ENCODE data around the gene RAB14.

Gene RAB14

GRCh38 chr9:121221664-121222055, 20.0 kb upstream of the RAB14 start:
- no peak overlapping the region for H3K4me3 ChIP-seq
- H3K27ac ChIP-seq, result peak overlapping the region in 8 of 21 experiments; percentile 9 to 67 (median 35)

- H3K4me3 ChIP-seq, result no peak overlapping the region
- H3K27ac ChIP-seq, result peak overlapping the region in 9 of 21 experiments; percentile 9 to 67 (median 33)
These were observed 19.5 kb upstream of the RAB14 start for GRCh38 chr9:121220996-121221663.

- H3K4me3 ChIP-seq, result no peak overlapping the region
- H3K27ac ChIP-seq, result peak overlapping the region in 1 of 21 experiments; percentile 67
These were observed 17.9 kb upstream of the RAB14 start for GRCh38 chr9:121219530-121219929.

DNA sequence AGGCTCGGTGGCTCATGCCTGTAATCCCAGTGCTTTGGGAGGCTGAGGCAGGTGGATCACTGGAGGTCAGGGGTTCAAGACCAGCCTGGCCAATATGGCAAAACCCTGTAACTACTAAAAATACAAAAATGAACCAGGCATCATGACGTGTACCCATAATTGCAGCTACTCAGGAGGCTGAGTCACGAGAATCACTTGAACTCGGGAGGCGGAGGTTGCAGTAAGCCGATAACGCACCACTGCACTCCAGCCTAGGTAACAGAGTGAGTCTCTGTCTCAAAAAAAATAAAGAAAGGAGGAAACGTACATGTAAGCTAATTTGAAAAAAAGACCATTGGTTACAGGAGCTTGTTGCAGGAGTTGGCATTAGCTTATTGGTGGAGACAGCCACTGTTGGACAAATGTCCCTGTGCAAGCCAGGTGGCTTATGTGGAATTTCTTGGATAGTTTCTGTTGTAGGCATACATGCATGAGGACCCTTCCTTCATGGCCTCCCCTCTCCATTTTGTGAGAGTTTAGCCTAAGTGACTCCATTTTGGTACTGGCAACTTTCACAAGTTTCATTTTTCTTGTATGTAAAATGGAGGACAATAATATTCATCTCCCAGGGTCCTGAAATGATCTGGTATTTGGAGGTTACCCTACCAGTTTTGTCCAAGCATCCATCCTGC, 16.8 kb upstream of the RAB14 start:
- Histone ChIP-seq H3K4me3 (no peak overlapping the region), H3K27ac (no peak overlapping the region)

- no peak overlapping the region for H3K4me3 ChIP-seq
These were observed 16.1 kb upstream of the RAB14 start for GRCh38 chr9:121217609-121218292.

DNA sequence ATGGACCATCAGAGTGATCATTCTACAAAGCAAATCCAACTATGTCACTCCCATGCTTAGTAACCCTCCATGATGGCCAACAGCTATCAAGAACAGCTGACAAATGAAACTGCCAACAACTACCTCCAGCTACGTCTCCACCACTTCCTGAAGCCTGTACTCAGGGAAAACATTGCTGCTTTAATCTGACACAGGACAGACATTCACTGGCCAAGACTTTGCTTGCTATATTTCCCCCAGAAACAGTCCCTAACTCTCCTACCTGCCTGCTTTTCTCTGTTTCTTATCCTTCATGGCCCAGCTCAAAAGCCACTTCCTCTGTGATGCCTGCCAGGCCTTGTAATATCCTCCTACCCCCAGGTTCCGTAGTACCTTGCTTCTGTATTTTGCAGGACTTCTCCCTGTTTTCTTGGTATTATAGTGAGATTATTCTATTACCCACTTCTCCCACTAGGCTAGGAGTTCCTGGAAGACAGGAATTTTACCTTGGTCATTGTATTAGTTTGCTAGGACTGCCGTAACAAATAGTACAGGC, 14.7 kb upstream of the RAB14 start:
- Histone ChIP-seq H3K4me3 (no peak overlapping the region), H3K27ac (peak overlapping the region in 1 of 21 experiments; percentile 21)

More at GRCh38 chr9:121217609-121218292, 16.1 kb upstream of the RAB14 start:
- H3K27ac ChIP-seq, result no peak overlapping the region

DNA sequence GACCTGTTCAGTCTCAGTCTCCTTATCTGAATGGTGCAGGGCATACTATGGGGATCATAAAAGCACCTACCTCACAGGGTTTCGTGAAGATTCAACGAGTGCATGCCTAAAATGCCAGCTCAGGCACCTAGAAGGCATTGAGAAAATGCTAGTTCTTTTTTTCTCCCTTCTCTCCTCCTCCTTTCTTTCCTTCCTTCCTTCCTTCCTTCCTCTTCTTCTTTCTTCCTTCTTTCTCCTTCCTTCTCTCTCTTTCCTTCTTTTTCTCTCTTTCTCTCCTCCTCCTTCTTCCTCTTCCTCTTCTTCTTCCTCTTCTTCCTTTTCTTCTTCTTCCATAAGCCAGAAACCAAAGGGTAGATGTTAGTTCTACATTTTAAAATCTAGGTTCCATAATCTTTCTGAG, 12.3 kb upstream of the RAB14 start:
- H3K27ac ChIP-seq, result no peak overlapping the region
- no peak overlapping the region for H3K4me3 ChIP-seq

- Histone ChIP-seq H3K4me3 (no peak overlapping the region), H3K27ac (peak overlapping the region in 14 of 21 experiments; percentile 22 to 69 (median 46))
These were observed 11.6 kb upstream of the RAB14 start for GRCh38 chr9:121213136-121213806.

DNA sequence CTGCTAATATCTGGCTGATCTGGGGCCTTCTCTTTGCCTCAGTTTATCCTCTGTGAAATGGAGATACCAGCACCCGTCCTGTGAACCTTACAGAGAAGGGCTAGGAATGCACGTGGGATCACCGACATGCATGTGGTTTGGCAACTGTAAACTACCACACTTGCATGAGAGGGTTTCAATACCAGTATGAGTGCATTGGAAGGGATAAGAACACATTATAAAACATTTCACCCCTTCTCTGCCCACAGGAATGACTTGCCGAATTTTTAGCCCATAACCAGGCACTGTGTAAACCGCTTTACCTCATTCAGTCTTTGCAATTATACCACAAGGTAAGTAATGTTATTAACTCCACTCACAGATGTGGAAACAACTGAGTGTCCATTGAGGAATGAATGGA, 8.9 kb upstream of the RAB14 start:
- no peak overlapping the region for H3K27ac ChIP-seq
- H3K4me3 ChIP-seq, result no peak overlapping the region

- Histone ChIP-seq H3K27ac (no peak overlapping the region), H3K4me3 (no peak overlapping the region)
These were observed 5.8 kb upstream of the RAB14 start for GRCh38 chr9:121207371-121207940.

- no peak overlapping the region for H3K4me3 ChIP-seq
- no peak overlapping the region for H3K27ac ChIP-seq
These were observed 5.1 kb upstream of the RAB14 start for GRCh38 chr9:121206516-121207370.

DNA sequence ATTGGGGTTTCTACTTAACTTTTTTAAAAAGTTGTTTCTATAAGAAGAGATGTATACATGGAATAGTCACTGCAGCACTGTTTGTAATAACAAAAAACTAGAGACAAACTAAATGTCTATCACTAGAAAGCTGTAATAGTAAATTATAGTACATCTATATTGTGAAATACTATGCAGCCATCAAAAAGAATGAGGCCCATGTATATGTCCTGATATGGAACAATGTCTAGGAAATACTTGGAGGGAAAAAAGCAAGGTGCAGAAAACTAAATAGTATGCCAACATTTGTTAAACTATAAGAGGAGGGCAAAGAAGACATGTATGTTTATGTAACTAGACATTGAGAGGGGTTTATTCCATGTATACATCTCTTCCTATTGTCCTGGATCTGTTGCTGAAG, 2.9 kb upstream of the RAB14 start:
- Histone ChIP-seq H3K27ac (no peak overlapping the region), H3K4me3 (no peak overlapping the region)

DNA sequence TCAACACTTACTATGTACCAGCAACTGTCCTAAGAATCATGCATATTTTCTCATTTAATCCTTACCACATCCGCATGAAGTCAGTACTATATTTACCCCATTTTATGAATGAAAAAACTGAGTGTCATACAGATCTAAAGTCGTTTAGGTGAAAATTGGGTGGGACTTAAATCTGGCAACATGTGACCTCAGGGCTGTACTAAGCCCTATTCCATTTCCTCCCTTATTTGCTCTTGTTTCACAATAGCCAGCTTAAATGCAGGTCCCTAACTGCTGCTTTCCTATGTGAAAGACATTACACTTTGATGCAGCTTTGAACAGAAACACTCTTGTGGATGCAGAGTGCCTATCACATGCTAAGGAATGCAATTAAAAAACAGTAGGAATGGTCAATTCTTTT, 2.5 kb upstream of the RAB14 start:
- Histone ChIP-seq H3K27ac (no peak overlapping the region), H3K4me3 (no peak overlapping the region)

- peak overlapping the region; percentile 88 to 96 (median 90) for H3K4me3 ChIP-seq
These were observed 478 bp downstream of the RAB14 start for GRCh38 chr9:121201045-121201737.

GRCh38 chr9:121200356-121200755, 1.3 kb downstream of the RAB14 start:
- H3K27ac ChIP-seq, result peak overlapping the region in 17 of 21 experiments; percentile 94 to 99 (median 99)
- H3K4me3 ChIP-seq, result peak overlapping the region; percentile 88 to 96 (median 90)

More at GRCh38 chr9:121201045-121201737, 478 bp downstream of the RAB14 start:
- H3K27ac ChIP-seq, result peak overlapping the region; percentile 94 to 99 (median 99)

DNA sequence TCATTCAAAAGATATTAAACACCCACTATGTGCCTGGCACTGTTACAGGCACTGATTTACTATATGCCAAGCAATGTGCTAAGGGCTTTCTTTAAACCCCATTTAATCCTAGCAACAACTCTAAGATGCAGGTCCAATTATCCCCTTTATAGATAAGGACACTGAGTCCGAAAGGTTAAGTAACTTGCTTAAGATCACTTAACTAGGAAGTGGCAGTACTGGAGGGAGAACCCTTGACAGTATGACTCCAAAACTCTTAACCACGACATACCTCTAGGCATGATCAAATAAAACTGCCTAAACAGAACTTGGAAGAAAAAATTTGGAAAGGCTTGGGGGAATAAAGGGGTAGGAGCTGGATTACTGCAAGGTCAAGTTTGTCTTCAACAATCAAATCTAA, 1.7 kb downstream of the RAB14 start:
- H3K4me3 ChIP-seq, result peak overlapping the region; percentile 88 to 96 (median 90)
- H3K27ac ChIP-seq, result peak overlapping the region in 10 of 21 experiments; percentile 4 to 99 (median 97)

DNA sequence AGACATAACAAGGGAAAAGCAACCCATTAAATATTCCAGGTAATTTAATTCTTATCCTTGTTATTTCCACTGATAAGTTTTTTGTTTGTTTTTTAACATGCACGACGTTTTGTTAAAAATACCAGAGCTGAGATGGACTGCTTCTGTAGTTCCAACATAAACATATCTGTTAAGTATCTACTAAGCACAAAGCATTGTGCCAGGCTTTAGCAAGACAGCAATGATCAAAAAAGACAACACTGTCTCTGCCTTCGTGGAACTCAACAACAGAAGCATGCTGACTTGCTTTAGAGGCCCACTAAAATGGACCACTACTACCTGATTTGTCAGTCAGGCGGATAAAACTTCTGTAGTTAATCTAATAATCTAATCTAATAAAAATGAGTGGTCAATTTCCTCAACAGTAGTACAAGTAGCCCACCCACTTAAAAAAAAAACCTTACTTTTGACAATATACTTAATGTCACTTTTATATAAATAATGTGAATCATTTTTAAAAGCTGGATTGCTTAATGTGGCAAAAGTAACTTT, 3.1 kb downstream of the RAB14 start:
- Histone ChIP-seq H3K4me3 (peak overlapping the region in 1 of 7 experiments; percentile 90), H3K27ac (peak overlapping the region in 3 of 21 experiments; percentile 5 to 32 (median 10))

DNA sequence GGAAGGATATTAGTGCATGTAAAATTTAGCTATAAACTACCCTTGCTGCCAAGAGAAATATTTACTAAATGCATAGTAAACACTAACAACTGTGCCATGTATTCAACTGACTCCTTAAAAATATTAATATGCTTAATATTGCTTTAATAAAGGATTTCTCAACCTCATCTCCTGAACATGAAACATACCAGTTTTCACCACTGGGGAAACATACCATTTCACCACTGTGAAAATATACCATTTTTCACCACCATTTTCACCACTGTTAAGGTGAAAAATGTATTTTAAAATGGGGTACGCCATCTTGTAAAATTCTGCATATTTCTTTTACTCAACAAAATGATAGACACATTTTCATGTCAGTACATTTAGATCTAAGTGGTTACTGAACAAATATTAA, 4.5 kb downstream of the RAB14 start:
- H3K27ac ChIP-seq, result no peak overlapping the region
- no peak overlapping the region for H3K4me3 ChIP-seq

Data from skin epidermis (tissue), 12 donors.